CD4-positive, alpha-beta T cell (primary cell): ENCODE data around the gene FBXO11. TPM values are rescaled to one million over a fixed set of nuclear protein-coding genes. Genes with fewer than 3 reads are reported as not detected.

Source experiments
- ATAC-seq: fragments of 200-7000 bp; cut with Tn5 transposase; one replicate; pipeline ENCODE4 v1.10.0; 2022; ENCODE audit warnings: mild to moderate bottlenecking; ENCODE audit not compliant: poor library complexity
- CTCF ChIA-PET: fragments of 350-600 bp; sonication (Branson Sonifier 250); formaldehyde crosslinking; loops from one replicate; lab custom pipeline; 2021; ENCODE audit warnings: antibody characterized with exemption, inconsistent platforms; lab: Charles Lee
- POLR2A ChIA-PET: fragments of 350-600 bp; sonication (Branson Sonifier 250); formaldehyde crosslinking; loops from one replicate; lab custom pipeline; 2021; ENCODE audit warnings: antibody characterized with exemption, inconsistent platforms; lab: Charles Lee
- DNase-seq, 14 experiments: peaks; one replicate each; pipeline ENCODE4 v3.0.0-alpha.2; 2013 to 2020; ENCODE audit warnings: mixed read lengths in 2 of 14
- H3K27ac ChIP-seq, 2 donors: one replicate each; pipeline versions ENCODE4 v1.5.1 to v1.7.0; 2013; ENCODE audit warnings: low read length in 2 of 2, low read depth in 1 of 2, mild to moderate bottlenecking in 1 of 2
- H3K27me3 ChIP-seq, 2 experiments: 1 replicate in 1 of 2; 2 replicates in 1 of 2; pipeline versions ENCODE4 v1.6.1 to v1.7.0; 2013; ENCODE audit warnings: low read length in 2 of 2, control low read depth in 1 of 2, mild to moderate bottlenecking in 1 of 2, moderate library complexity in 1 of 2; ENCODE audit not compliant: insufficient read depth in 2 of 2, control insufficient read depth in 1 of 2
- H3K36me3 ChIP-seq: one replicate; pipeline ENCODE4 v1.6.1; 2013; ENCODE audit warnings: low read length, control low read depth; ENCODE audit not compliant: insufficient read depth
- H3K4me1 ChIP-seq: one replicate; pipeline ENCODE4 v1.6.1; 2013; ENCODE audit warnings: low read length, control low read depth; ENCODE audit not compliant: insufficient read depth
- H3K4me3 ChIP-seq: one replicate; pipeline ENCODE4 v1.5.1; 2013; ENCODE audit warnings: mild to moderate bottlenecking, low read length, moderate library complexity
- H3K9me3 ChIP-seq, 2 experiments: 1 replicate in 1 of 2; 2 replicates in 1 of 2; pipeline versions ENCODE4 v1.6.1 to v1.7.0; 2013; ENCODE audit warnings: low read length in 2 of 2, mild to moderate bottlenecking in 2 of 2, control low read depth in 1 of 2, moderate library complexity in 1 of 2; ENCODE audit not compliant: control insufficient read depth in 1 of 2, insufficient read depth in 1 of 2
- H3K27ac Mint-ChIP-seq: one replicate; pipeline ENCODE4 v1.8.0; 2020; ENCODE audit warnings: mixed read lengths
- H3K27me3 Mint-ChIP-seq: one replicate; pipeline ENCODE4 v1.8.0; 2021; ENCODE audit warnings: mixed read lengths
- H3K36me3 Mint-ChIP-seq: one replicate; pipeline ENCODE4 v1.8.0; 2021; ENCODE audit warnings: low read depth, mixed read lengths
- H3K4me1 Mint-ChIP-seq: one replicate; pipeline ENCODE4 v1.8.0; 2021; ENCODE audit warnings: low read depth, mixed read lengths
- H3K4me3 Mint-ChIP-seq: one replicate; pipeline ENCODE4 v1.8.0; 2020; ENCODE audit warnings: mild to moderate bottlenecking, mixed read lengths
- H3K9me3 Mint-ChIP-seq: one replicate; pipeline ENCODE4 v1.8.0; 2020; ENCODE audit warnings: mixed read lengths
- CTCF ChIP-seq: fragments of 200-600 bp; IDR thresholded peaks from one replicate; pipeline ENCODE4 v1.8.0; 2022; ENCODE audit warnings: antibody characterized with exemption, mild to moderate bottlenecking
- intact Hi-C, 2 experiments: fragments of 100-400 bp; cut with DNase I in 1 of 2; cut with micrococcal nuclease in 1 of 2; formaldehyde crosslinking; loops; one replicate each; pipeline versions ENCODE4 v1.15.1 to v1.9.0; 2023 to 2025; cut with DNase I, micrococcal nuclease
- total RNA-seq, 174 experiments: library from RNA in 2 of 174; stranded (reverse) in 2 of 174; gene quantifications; one replicate each; pipeline ENCODE4 v1.2.3 and lab custom pipeline; 2021 to 2026

FBXO11 gene
- total RNA-seq, 2 experiments from 2014 or later: 121 to 126 TPM

DNA sequence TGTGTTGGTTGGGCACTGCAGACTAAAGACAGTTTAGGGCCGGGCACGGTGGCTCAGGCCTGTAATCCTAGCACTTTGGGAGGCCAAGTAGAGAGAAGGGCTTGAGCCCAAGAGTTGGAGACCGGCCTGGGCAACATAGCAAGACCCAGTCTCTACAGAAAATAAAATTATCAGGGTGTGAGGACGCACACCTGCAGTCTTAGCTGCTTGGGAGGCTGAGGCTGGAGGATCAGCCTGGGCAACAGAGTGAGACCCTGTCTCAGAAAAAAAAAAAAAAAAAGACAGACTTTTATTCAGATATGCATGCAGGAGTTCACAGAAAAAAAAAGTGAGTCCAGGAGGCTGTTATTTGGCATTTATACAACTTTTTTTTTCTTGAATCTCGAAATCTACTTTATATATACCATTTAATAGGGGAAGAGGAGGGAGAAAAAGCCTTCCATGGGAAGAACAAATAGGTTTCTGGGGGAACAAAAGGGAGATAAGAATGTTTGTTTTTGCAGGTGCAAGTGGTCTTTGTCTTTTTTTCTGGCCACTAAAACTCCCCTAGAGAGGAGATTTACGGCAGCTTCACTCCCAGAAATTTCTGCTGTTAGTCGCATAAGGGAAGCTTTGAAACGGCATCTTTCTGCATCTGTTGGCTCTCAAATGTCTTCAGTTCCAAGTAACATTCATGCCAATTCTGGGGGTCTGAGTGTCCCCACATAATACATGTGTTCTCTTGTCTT is 127.4 kb downstream of the FBXO11 start:
- Mint-ChIP-seq H3K4me3 (no peak overlapping the region), H3K9me3 (no peaks in the 10 kb centered on the region), H3K27ac (no peak overlapping the region), H3K36me3 (no peaks in the 10 kb centered on the region), H3K4me1 (peaks cover 6% of the 10 kb centered on the region), H3K27me3 (no peaks in the 10 kb centered on the region)
- Histone ChIP-seq H3K36me3 (no peaks in the 10 kb centered on the region), H3K9me3 (no peaks in the 10 kb centered on the region), H3K27ac (no peak overlapping the region), H3K4me1 (peaks cover 7% of the 10 kb centered on the region), H3K4me3 (no peak overlapping the region), H3K27me3 (no peaks in the 10 kb centered on the region)
- ChIA-PET POLR2A (no interaction called here), CTCF (interaction anchor here (1.3 kb wide), 1 partner anchor 11 kb away, joined by 3 read pairs; no protein-coding TSS in a partner anchor)
- no peak for TF ChIP-seq CTCF
- ATAC-seq: no peak
- no peak for DNase-seq
- intact Hi-C loops: no loop called here

DNA sequence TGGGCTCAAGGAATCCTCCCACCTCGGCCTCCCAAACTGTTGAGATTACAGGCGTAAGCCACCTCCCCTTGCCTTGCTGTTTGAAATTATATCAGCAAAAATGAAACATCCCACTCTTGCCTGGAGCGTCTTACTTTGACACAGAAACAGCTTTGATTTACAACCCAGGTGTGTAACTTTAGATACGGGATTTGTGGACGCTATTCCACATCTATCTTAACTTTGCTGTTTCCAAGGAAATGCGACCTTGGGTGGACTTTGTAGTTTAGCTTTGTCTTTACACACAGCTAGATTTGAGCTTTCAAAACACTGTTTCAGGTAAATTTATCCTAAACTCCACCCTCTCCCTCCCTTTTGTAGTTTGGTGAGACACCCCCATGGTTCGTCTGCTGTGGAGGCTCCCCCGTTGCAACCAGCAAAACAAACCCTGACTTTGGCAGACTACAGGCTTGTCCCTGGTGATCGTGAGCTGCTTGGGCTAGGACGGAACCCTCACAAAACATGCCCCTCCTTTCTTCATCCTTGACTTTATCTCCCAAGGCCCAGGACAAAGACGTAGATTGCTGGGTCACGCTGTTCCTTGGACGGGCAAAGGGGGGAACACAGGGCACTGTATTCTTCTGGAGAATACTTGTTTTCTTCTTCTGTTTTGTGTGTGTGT is 128.9 kb downstream of the FBXO11 start:
- no peak for ATAC-seq
- no peaks in the 10 kb centered on the region for H3K9me3 ChIP-seq
- no peak overlapping the region for H3K4me3 Mint-ChIP-seq
- H3K27ac ChIP-seq: no peak overlapping the region
- POLR2A ChIA-PET: no interaction called here
- no peaks in the 10 kb centered on the region for H3K36me3 Mint-ChIP-seq
- CTCF ChIA-PET: interaction anchor here (1.2 kb wide), 1 partner anchor 10 kb away, joined by 6 read pairs; no protein-coding TSS in a partner anchor
- no peak overlapping the region for H3K4me3 ChIP-seq
- H3K27me3 Mint-ChIP-seq: no peaks in the 10 kb centered on the region
- no peaks in the 10 kb centered on the region for H3K36me3 ChIP-seq
- peaks cover 4% of the 10 kb centered on the region for H3K4me1 ChIP-seq
- TF ChIP-seq CTCF: no peak
- no peak for DNase-seq
- no peaks in the 10 kb centered on the region for H3K27me3 ChIP-seq
- H3K4me1 Mint-ChIP-seq: peaks cover 3% of the 10 kb centered on the region
- H3K9me3 Mint-ChIP-seq: no peaks in the 10 kb centered on the region
- no peak overlapping the region for H3K27ac Mint-ChIP-seq
- intact Hi-C loops: no loop called here

DNA sequence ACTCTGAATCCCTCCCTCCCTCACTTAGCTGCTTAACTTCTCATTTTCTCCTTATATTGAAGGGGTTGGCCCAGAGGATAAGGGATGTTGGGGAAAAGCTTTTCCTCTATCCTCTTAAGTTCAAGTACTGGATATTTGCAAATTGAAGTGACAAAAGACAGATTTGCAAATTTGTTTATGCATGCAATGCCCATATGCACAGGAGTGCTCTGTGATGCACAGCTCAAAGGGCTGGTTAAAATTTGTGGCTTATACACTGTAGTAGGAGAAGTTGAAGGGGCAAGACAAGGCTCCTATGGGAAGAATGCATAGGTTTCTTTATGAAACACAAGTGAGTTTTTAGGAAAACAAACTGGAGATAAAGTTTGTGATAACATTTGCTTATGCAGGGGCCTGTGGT is 131.7 kb downstream of the FBXO11 start:
- no peak for TF ChIP-seq CTCF
- ATAC-seq: no peak
- POLR2A ChIA-PET: no interaction called here

More for the DNA sequence above, 131.7 kb downstream of the FBXO11 start:
- no peaks in the 10 kb centered on the region for H3K4me1 Mint-ChIP-seq
- no peaks in the 10 kb centered on the region for H3K27me3 Mint-ChIP-seq
- no peaks in the 10 kb centered on the region for H3K4me1 ChIP-seq
- H3K27me3 ChIP-seq: no peaks in the 10 kb centered on the region
- H3K4me3 Mint-ChIP-seq: no peak overlapping the region
- peak overlapping the region in 1 of 2 donors; percentile 7 for H3K27ac ChIP-seq
- H3K36me3 ChIP-seq: no peaks in the 10 kb centered on the region
- DNase-seq: no peak
- no peaks in the 10 kb centered on the region for H3K9me3 Mint-ChIP-seq
- H3K4me3 ChIP-seq: no peak overlapping the region
- no peaks in the 10 kb centered on the region for H3K36me3 Mint-ChIP-seq
- H3K27ac Mint-ChIP-seq: no peak overlapping the region
- H3K9me3 ChIP-seq: no peaks in the 10 kb centered on the region
- intact Hi-C loops: no loop called here
- CTCF ChIA-PET: no interaction called here
